ENCODE data around the gene GDF9.

DNA sequence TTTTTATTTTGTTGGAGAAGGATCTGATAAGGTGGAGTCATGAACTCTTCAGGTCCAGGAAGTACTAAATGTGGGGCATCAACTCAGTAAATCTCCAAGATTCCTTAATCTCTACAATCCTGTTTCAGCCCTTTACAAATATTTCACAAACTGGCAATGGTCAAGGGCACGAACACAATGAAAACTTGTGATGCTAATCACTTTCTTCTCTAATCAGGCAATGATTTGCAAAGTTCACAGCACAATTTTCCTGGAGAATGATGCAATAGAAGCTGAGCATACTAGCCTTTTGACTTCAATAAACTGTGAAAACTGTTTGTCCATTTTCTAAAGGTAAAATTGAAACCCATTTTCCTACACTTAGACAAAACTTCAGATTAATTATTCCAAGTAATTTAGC lies 16.9 kb downstream of the GDF9 start:
- TF ChIP-seq, protein P1, sequence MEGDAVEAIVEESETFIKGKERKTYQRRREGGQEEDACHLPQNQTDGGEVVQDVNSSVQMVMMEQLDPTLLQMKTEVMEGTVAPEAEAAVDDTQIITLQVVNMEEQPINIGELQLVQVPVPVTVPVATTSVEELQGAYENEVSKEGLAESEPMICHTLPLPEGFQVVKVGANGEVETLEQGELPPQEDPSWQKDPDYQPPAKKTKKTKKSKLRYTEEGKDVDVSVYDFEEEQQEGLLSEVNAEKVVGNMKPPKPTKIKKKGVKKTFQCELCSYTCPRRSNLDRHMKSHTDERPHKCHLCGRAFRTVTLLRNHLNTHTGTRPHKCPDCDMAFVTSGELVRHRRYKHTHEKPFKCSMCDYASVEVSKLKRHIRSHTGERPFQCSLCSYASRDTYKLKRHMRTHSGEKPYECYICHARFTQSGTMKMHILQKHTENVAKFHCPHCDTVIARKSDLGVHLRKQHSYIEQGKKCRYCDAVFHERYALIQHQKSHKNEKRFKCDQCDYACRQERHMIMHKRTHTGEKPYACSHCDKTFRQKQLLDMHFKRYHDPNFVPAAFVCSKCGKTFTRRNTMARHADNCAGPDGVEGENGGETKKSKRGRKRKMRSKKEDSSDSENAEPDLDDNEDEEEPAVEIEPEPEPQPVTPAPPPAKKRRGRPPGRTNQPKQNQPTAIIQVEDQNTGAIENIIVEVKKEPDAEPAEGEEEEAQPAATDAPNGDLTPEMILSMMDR (IDR thresholded peaks at IDR 0.05) = no peak
- TF ChIP-seq POLR2AphosphoS5 (IDR thresholded peaks at IDR 0.05; ENCODE audit: low read depth, low read length) (no peak), SIN3A (IDR thresholded peaks at IDR 0.05; ENCODE audit: borderline replicate concordance, insufficient read depth, low read depth, low read length) (no peak)
